Activated T-cell treated with anti-CD3 and anti-CD28 coated beads, Interleukin-2, amount 50 U/mL, for 4 hours (primary cell): ENCODE results near the gene TGFBRAP1. TPM values are rescaled to one million over a fixed set of nuclear protein-coding genes. Genes with fewer than 3 reads are reported as not detected.
"Not testable (repeated sequence)": the region's sequence is repeated elsewhere in the genome, so short reads cannot be mapped to it uniquely, and the experiment has no call there.

Experiments
- ATAC-seq, 2 donors: fragments of 200-7000 bp; cut with Tn5 transposase; one replicate each; pipeline ENCODE4 v1.10.0; 2021
- DNase-seq: peaks from one replicate; pipeline ENCODE4 v3.0.0-alpha.2; 2020
- H3K27me3 Mint-ChIP-seq: one replicate; pipeline ENCODE4 v1.8.0; 2021; ENCODE audit warnings: low read depth, mixed read lengths
- H3K36me3 Mint-ChIP-seq: one replicate; pipeline ENCODE4 v1.8.0; 2022; ENCODE audit warnings: mixed read lengths; ENCODE audit not compliant: insufficient read depth
- H3K4me1 Mint-ChIP-seq: one replicate; pipeline ENCODE4 v1.8.0; 2021; ENCODE audit warnings: low read depth, mixed read lengths
- H3K4me3 Mint-ChIP-seq: one replicate; pipeline ENCODE4 v1.8.0; 2021; ENCODE audit warnings: mild to moderate bottlenecking, moderate library complexity, mixed read lengths
- H3K9me3 Mint-ChIP-seq: one replicate; pipeline ENCODE4 v1.8.0; 2021; ENCODE audit warnings: mixed read lengths
- total RNA-seq, 3 donors: library from RNA; stranded (reverse); gene quantifications; one replicate each; pipeline ENCODE4 v1.2.1, GENCODE V29; 2021

Gene TGFBRAP1
- total RNA-seq, 3 donors from 2014 or later: 25.1 to 27.3 (median 26.8) TPM

- H3K4me3 Mint-ChIP-seq: no peak overlapping the region
- ATAC-seq: no peak
These were observed 73.0 kb downstream of the TGFBRAP1 start for GRCh38 chr2:105256431-105257047.

GRCh38 chr2:105255979-105256378 lies 73.6 kb downstream of the TGFBRAP1 start:
- Mint-ChIP-seq H3K4me1 (no peaks in the 10 kb centered on the region), H3K27me3 (peaks cover 3% of the 10 kb centered on the region), H3K4me3 (no peak overlapping the region), H3K9me3 (no peaks in the 10 kb centered on the region), H3K36me3 (no peaks in the 10 kb centered on the region)
- no peak for ATAC-seq
- no peak for DNase-seq

More at GRCh38 chr2:105256431-105257047, 73.0 kb downstream of the TGFBRAP1 start:
- no peaks in the 10 kb centered on the region for H3K36me3 Mint-ChIP-seq
- no peak for DNase-seq
- no peaks in the 10 kb centered on the region for H3K9me3 Mint-ChIP-seq
- no peaks in the 10 kb centered on the region for H3K4me1 Mint-ChIP-seq
- peaks cover 3% of the 10 kb centered on the region for H3K27me3 Mint-ChIP-seq

GRCh38 chr2:105254531-105255210 lies 74.9 kb downstream of the TGFBRAP1 start:
- H3K27me3 Mint-ChIP-seq: peaks cover 3% of the 10 kb centered on the region

GRCh38 chr2:105252271-105252670 lies 77.3 kb downstream of the TGFBRAP1 start:
- H3K36me3 Mint-ChIP-seq: no peaks in the 10 kb centered on the region
- H3K27me3 Mint-ChIP-seq: peaks cover 3% of the 10 kb centered on the region
- H3K4me1 Mint-ChIP-seq: no peaks in the 10 kb centered on the region
- DNase-seq (no peak), ATAC-seq (no peak)
- no peaks in the 10 kb centered on the region for H3K9me3 Mint-ChIP-seq
- H3K4me3 Mint-ChIP-seq: no peak overlapping the region

More at GRCh38 chr2:105254531-105255210, 74.9 kb downstream of the TGFBRAP1 start:
- H3K36me3 Mint-ChIP-seq: no peaks in the 10 kb centered on the region
- DNase-seq: no peak
- H3K9me3 Mint-ChIP-seq: no peaks in the 10 kb centered on the region
- no peaks in the 10 kb centered on the region for H3K4me1 Mint-ChIP-seq
- no peak overlapping the region for H3K4me3 Mint-ChIP-seq
- no peak for ATAC-seq

- H3K36me3 Mint-ChIP-seq, ATAC-seq, H3K4me3 Mint-ChIP-seq, H3K4me1 Mint-ChIP-seq, H3K27me3 Mint-ChIP-seq, H3K9me3 Mint-ChIP-seq, DNase-seq: not testable (repeated sequence)
These were observed 78.4 kb downstream of the TGFBRAP1 start for GRCh38 chr2:105251016-105251648.

GRCh38 chr2:105249891-105250290 lies 79.6 kb downstream of the TGFBRAP1 start:
- H3K4me1 Mint-ChIP-seq: no peaks in the 10 kb centered on the region
- no peak for ATAC-seq
- H3K36me3 Mint-ChIP-seq: no peaks in the 10 kb centered on the region
- H3K9me3 Mint-ChIP-seq: no peaks in the 10 kb centered on the region
- no peaks in the 10 kb centered on the region for H3K27me3 Mint-ChIP-seq
- no peak overlapping the region for H3K4me3 Mint-ChIP-seq
- DNase-seq: no peak

GRCh38 chr2:105249181-105249580 lies 80.4 kb downstream of the TGFBRAP1 start:
- Mint-ChIP-seq H3K9me3 (no peaks in the 10 kb centered on the region), H3K36me3 (no peaks in the 10 kb centered on the region), H3K4me3 (no peak overlapping the region), H3K4me1 (no peaks in the 10 kb centered on the region), H3K27me3 (no peaks in the 10 kb centered on the region)
- DNase-seq (no peak), ATAC-seq (no peak)

GRCh38 chr2:105248316-105249070 lies 81.0 kb downstream of the TGFBRAP1 start:
- ATAC-seq: no peak
- Mint-ChIP-seq H3K4me1 (no peaks in the 10 kb centered on the region), H3K27me3 (no peaks in the 10 kb centered on the region), H3K9me3 (no peaks in the 10 kb centered on the region), H3K36me3 (no peaks in the 10 kb centered on the region), H3K4me3 (no peak overlapping the region)
- no peak for DNase-seq

- DNase-seq: no peak
- no peaks in the 10 kb centered on the region for H3K27me3 Mint-ChIP-seq
- no peaks in the 10 kb centered on the region for H3K4me1 Mint-ChIP-seq
- no peaks in the 10 kb centered on the region for H3K36me3 Mint-ChIP-seq
- ATAC-seq: no peak
- no peaks in the 10 kb centered on the region for H3K9me3 Mint-ChIP-seq
- no peak overlapping the region for H3K4me3 Mint-ChIP-seq
These were observed 85.1 kb downstream of the TGFBRAP1 start for GRCh38 chr2:105244451-105244850.

GRCh38 chr2:105243961-105244360 lies 85.6 kb downstream of the TGFBRAP1 start:
- H3K9me3 Mint-ChIP-seq: no peaks in the 10 kb centered on the region
- no peaks in the 10 kb centered on the region for H3K4me1 Mint-ChIP-seq
- no peak for DNase-seq

GRCh38 chr2:105242286-105242993 lies 87.1 kb downstream of the TGFBRAP1 start:
- H3K9me3 Mint-ChIP-seq: no peaks in the 10 kb centered on the region
- no peaks in the 10 kb centered on the region for H3K27me3 Mint-ChIP-seq
- H3K4me3 Mint-ChIP-seq: no peak overlapping the region
- no peaks in the 10 kb centered on the region for H3K4me1 Mint-ChIP-seq
- DNase-seq (no peak), ATAC-seq (no peak)
- H3K36me3 Mint-ChIP-seq: no peaks in the 10 kb centered on the region

More at GRCh38 chr2:105243961-105244360, 85.6 kb downstream of the TGFBRAP1 start:
- no peak overlapping the region for H3K4me3 Mint-ChIP-seq
- ATAC-seq: no peak
- no peaks in the 10 kb centered on the region for H3K27me3 Mint-ChIP-seq
- H3K36me3 Mint-ChIP-seq: no peaks in the 10 kb centered on the region

GRCh38 chr2:105241443-105241842 lies 88.1 kb downstream of the TGFBRAP1 start, which contains the start of gene GPR45:
GPR45 (plus strand) TSS chr2:105241743; CDS start chr2:105241859, 116 bp downstream.
- Mint-ChIP-seq H3K4me3 (no peak within 1 kb of the TSS), H3K9me3 (no peaks in the 10 kb centered on the region), H3K27me3 (peaks cover 2% of the 10 kb centered on the region), H3K36me3 (no peaks in the 10 kb centered on the region), H3K4me1 (no peaks in the 10 kb centered on the region)
- ATAC-seq (no peak), DNase-seq (no peak)

GRCh38 chr2:105239924-105240323 lies 89.6 kb downstream of the TGFBRAP1 start:
- ATAC-seq (no peak), DNase-seq (no peak)
- Mint-ChIP-seq H3K4me1 (no peaks in the 10 kb centered on the region), H3K36me3 (no peaks in the 10 kb centered on the region), H3K27me3 (peaks cover 2% of the 10 kb centered on the region), H3K9me3 (no peaks in the 10 kb centered on the region), H3K4me3 (no peak overlapping the region)
